ENCODE results near the gene CP.
"Not testable (repeated sequence)": the region's sequence is repeated elsewhere in the genome, so short reads cannot be mapped to it uniquely, and the experiment has no call there.

CP gene

GRCh38 chr3:149227591-149228268 is 6.1 kb upstream of the CP start:
- peak; percentile 12 for DNase-seq (ENCODE audit: low spot score)

- DNase-seq (ENCODE audit: low spot score) = no peak
Measured at GRCh38 chr3:149226776-149227175, 5.1 kb upstream of the CP start.

- peak; percentile 66 for DNase-seq (ENCODE audit: low spot score)
Measured at GRCh38 chr3:149224736-149225594, 3.3 kb upstream of the CP start.

GRCh38 chr3:149223461-149223820 is 1.8 kb upstream of the CP start:
- no peak for DNase-seq (ENCODE audit: low spot score)

GRCh38 chr3:149219380-149220121 is 2.1 kb downstream of the CP start:
- DNase-seq (ENCODE audit: low spot score) = not testable (repeated sequence)

- no peak for DNase-seq (ENCODE audit: low spot score)
Measured at GRCh38 chr3:149217347-149217746, 4.3 kb downstream of the CP start.

GRCh38 chr3:149216193-149216869 is 5.3 kb downstream of the CP start:
- DNase-seq (ENCODE audit: low spot score) = no peak

GRCh38 chr3:149215515-149215914 is 6.1 kb downstream of the CP start:
- no peak for DNase-seq (ENCODE audit: low spot score)

GRCh38 chr3:149214702-149215101 is 6.9 kb downstream of the CP start:
- DNase-seq (ENCODE audit: low spot score) = no peak

- DNase-seq (ENCODE audit: low spot score) = no peak
Measured at GRCh38 chr3:149212386-149212785, 9.2 kb downstream of the CP start.

GRCh38 chr3:149209431-149209830 is 12.2 kb downstream of the CP start:
- no peak for DNase-seq (ENCODE audit: low spot score)

GRCh38 chr3:149207475-149207874 is 14.2 kb downstream of the CP start:
- DNase-seq (ENCODE audit: low spot score) = no peak

- DNase-seq (ENCODE audit: low spot score) = no peak
Measured at GRCh38 chr3:149204390-149204991, 17.1 kb downstream of the CP start.

GRCh38 chr3:149203758-149204157 is 17.9 kb downstream of the CP start:
- no peak for DNase-seq (ENCODE audit: low spot score)

- DNase-seq (ENCODE audit: low spot score) = no peak
Measured at GRCh38 chr3:149199474-149199873, 22.2 kb downstream of the CP start.

GRCh38 chr3:149198611-149199010 is 23.0 kb downstream of the CP start:
- peak; percentile 28 for DNase-seq (ENCODE audit: low spot score)

- no peak for DNase-seq (ENCODE audit: low spot score)
Measured at GRCh38 chr3:149197669-149198068, 24.0 kb downstream of the CP start.

GRCh38 chr3:149196805-149197592 is 24.6 kb downstream of the CP start:
- DNase-seq (ENCODE audit: low spot score) = not testable (repeated sequence)

- no peak for DNase-seq (ENCODE audit: low spot score)
Measured at GRCh38 chr3:149195221-149195620, 26.4 kb downstream of the CP start.

- peak; percentile 4 for DNase-seq (ENCODE audit: low spot score)
Measured at GRCh38 chr3:149188494-149188893, 33.1 kb downstream of the CP start.

- no peak for DNase-seq (ENCODE audit: low spot score)
Measured at GRCh38 chr3:149186721-149187120, 34.9 kb downstream of the CP start.
